ENCODE data around the gene VEGFC.

The VEGFC gene

GRCh38 chr4:176761872-176762271 lies 30.9 kb downstream of the VEGFC start:
- DNase-seq (ENCODE audit: low spot score), result no peak

DNA sequence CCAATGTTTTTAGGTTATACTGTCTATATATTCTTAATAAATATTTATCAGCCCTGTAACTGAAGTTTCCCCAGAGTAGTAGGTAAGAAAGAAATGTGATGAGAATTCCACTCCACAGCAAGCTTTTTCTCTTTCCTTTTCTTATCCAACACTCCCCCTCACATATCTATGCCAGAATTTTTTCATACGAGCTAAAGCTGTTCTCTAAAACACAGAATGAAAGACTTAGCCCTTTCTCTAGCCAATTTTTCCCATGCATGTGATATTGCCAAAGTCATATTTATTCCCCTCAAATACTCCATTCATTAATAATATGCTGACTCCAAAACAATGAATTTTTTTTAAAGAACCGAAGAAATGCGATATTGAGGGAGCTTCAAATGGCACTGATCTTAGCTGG lies 32.3 kb downstream of the VEGFC start:
- no peak for DNase-seq (ENCODE audit: low spot score)

GRCh38 chr4:176758731-176759130 lies 34.0 kb downstream of the VEGFC start:
- no peak for DNase-seq (ENCODE audit: low spot score)

DNA sequence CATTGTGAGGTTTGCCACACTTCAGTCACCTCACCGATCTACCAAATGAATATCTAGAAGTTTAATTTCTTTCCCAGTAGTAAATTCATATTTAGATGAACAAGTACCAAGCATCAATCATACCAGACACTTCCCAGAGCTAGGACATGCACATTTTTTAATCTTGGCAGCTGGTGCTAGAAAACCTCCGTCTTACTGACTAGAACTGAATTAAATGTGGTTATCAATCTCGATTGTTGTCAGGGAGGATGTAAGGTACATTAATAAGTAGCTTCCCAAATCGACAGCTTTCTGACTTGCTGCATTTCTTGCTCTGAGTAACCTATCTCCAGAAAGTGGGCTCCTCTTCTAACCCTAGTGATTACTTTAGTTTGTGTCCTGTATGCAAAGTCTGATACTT lies 34.4 kb downstream of the VEGFC start:
- DNase-seq (ENCODE audit: low spot score), result no peak

- no peak for DNase-seq (ENCODE audit: low spot score)
Measured at GRCh38 chr4:176755613-176756012, 37.1 kb downstream of the VEGFC start.

- DNase-seq (ENCODE audit: low spot score), result no peak
Measured at GRCh38 chr4:176755001-176755400, 37.7 kb downstream of the VEGFC start.

GRCh38 chr4:176753049-176753448 lies 39.7 kb downstream of the VEGFC start:
- DNase-seq (ENCODE audit: low spot score), result no peak

DNA sequence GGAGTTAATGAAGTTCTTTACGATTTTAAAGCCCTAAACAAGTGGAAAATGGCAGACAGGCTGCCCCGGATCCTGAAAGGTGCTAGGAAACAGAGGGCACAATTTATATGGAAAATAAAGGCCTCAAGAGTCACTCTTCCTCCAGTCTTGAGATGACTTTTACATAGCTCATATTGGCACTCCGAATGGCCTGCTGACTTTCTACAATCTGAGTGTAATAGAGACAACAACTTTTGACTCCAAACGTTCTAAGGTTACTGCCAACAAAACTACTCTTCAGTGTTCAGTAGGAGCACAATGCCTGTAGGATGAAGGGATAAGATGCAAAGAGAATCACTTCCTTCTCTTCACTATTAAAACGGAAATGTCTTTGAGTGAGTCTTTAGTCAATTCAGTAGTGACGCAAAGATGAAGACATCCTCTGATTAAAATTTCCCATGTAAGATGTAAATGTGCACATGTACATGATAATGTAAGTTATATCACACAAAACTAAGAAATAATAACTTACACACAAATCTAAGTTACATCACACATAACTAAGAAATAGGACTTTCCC lies 40.5 kb downstream of the VEGFC start:
- DNase-seq (ENCODE audit: low spot score), result no peak

GRCh38 chr4:176751061-176751460 lies 41.7 kb downstream of the VEGFC start:
- no peak for DNase-seq (ENCODE audit: low spot score)

DNA sequence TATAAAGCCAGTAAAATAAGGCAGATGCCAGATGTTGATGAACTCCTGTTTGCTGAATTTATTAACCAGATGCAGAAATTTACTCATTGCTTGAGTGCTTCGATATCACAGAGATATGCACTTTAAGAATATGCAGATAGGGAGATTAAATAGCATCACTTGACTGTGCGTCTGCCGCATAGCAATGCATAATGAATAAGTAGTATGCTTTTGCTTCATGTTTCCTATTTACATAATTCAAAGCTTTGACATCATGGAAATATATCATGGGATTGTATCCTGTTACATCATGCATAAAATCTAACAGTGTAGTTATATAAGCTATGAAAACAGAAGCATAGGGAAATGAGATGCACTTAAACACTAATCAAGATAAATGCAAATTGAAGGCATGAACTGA lies 45.9 kb downstream of the VEGFC start:
- no peak for DNase-seq (ENCODE audit: low spot score)

- no peak for DNase-seq (ENCODE audit: low spot score)
Measured at GRCh38 chr4:176745902-176746301, 46.8 kb downstream of the VEGFC start.

- no peak for DNase-seq (ENCODE audit: low spot score)
Measured at GRCh38 chr4:176744091-176744490, 48.6 kb downstream of the VEGFC start.

GRCh38 chr4:176742211-176742610 lies 50.5 kb downstream of the VEGFC start:
- no peak for DNase-seq (ENCODE audit: low spot score)

DNA sequence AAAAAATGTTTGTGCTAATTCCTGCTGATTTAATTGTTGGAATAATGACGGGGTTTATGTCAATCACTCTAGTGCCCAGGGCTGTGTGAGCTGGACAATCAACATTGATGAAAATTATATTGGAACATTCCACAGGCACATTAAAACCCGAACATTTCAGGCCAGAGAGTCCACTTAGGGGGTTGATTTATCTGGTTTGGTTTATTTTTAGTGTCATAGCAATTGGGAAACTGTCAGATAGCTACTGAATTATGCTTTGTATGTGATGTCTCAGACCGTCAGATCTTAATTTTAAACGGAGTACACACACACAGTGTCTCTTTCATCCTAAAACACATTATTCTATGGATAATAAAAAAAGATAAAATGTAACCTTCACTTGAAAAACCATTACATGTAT lies 51.5 kb downstream of the VEGFC start:
- no peak for DNase-seq (ENCODE audit: low spot score)

GRCh38 chr4:176735300-176735699 lies 57.4 kb downstream of the VEGFC start:
- no peak for DNase-seq (ENCODE audit: low spot score)

GRCh38 chr4:176734461-176734860 lies 58.3 kb downstream of the VEGFC start:
- no peak for DNase-seq (ENCODE audit: low spot score)

DNA sequence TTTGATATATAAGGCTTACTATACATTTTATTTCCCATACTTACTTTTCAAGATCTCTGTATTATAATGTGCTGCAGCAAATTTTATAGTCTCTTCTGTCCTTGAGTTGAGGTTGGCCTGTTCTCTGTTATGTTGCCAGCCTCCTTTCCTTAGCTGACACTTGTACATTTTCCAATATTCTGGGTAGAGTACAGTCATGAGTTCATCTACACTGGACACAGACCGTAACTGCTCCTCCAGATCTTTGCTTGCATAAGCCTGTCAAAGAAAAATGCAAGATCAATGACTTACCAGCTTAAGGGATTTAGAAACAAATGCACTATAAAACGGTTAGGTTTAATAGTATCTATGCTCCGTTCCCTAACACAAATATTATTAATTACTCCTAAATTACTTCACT lies 63.2 kb downstream of the VEGFC start:
- DNase-seq (ENCODE audit: low spot score), result no peak

DNA sequence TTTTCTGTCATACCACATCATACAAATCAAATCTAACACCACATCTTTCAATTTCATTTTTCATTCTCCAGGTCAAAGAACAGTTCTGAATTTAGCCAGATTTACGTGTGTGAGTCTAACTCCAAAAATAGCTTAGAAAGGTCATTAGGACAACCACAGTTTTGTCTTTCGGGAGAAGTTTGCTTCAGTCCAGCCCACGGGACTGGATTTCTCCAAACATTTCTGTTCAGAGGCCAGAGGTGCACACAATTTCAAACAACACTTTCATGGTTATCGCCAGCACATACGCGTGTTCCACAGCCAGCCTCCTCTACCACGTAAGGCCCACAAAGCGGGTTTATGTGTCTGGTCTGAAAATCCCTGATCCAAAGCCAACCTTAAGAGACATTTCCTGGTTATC lies 65.9 kb downstream of the VEGFC start:
- DNase-seq (ENCODE audit: low spot score), result no peak

DNA sequence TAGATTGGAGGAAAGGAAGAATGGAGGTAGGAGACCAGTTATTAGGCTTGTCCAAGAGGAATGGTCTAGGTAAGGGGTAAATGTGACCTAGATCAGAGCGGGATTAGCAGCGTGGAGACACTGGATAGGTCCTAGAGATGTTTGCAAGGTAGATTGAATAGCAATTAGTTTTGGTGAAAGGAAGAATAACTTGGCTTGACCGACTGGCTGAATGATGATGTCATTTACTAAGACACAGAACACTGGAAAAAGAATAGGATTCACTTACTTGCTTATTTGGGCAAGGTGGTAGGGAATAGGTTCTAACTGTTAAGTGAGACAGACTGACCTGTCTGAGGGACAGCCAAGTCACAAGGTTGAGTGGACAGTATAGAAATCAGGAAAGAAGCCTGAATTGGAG lies 71.3 kb downstream of the VEGFC start:
- no peak for DNase-seq (ENCODE audit: low spot score)

DNA sequence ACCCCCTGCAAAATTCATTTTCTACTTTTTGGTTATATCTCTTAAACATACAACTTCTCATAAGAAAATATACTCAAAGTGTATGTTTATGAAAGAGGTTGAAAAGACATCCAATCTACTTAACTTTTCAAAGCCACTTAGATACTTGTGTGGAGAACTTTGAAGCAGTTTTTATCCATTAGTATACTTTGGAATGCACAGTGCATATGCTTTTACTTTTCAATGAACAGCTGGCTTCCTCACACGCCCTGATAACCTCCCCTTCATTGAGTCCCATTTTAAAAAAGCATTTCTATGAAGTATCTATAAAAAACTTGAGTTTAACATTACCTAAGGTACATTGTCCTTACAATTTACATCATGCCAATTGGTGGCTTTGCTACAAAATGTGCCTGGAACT lies 73.8 kb downstream of the VEGFC start:
- no peak for DNase-seq (ENCODE audit: low spot score)

- DNase-seq (ENCODE audit: low spot score), result no peak
Measured at GRCh38 chr4:176717237-176717636, 75.5 kb downstream of the VEGFC start.

GRCh38 chr4:176709417-176709816 lies 83.3 kb downstream of the VEGFC start:
- DNase-seq (ENCODE audit: low spot score), result no peak

GRCh38 chr4:176708771-176709311 lies 83.9 kb downstream of the VEGFC start:
- no peak for DNase-seq (ENCODE audit: low spot score)

- no peak for DNase-seq (ENCODE audit: low spot score)
Measured at GRCh38 chr4:176690716-176691115, 102.0 kb downstream of the VEGFC start.

Data from cerebellar cortex (tissue), 1 donor.